Stimulated activated CD4-positive, alpha-beta T cell treated with anti-CD3 and anti-CD28 coated beads, TNF-alpha, amount 100 ng/mL, for 1 hour (primary cell): ENCODE data around the gene CAMK1D.
A peak's percentile ranks its signal among the peaks of the same experiment; 100 is the strongest.
"Not testable (repeated sequence)": the region's sequence is repeated elsewhere in the genome, so short reads cannot be mapped to it uniquely, and the experiment has no call there.

ENCODE experiments used
- DNase-seq, 3 donors: peaks; one replicate each; pipeline ENCODE4 v3.0.0-alpha.2; 2020; ENCODE audit warnings: low read depth in 3 of 3, low spot score in 1 of 3

CAMK1D gene

GRCh38 chr10:12348870-12349628 is at the start of gene CAMK1D:
Gene CAMK1D (plus strand): TSS chr10:12349547.
- peak; percentile 72 to 87 (median 84) for DNase-seq

DNA sequence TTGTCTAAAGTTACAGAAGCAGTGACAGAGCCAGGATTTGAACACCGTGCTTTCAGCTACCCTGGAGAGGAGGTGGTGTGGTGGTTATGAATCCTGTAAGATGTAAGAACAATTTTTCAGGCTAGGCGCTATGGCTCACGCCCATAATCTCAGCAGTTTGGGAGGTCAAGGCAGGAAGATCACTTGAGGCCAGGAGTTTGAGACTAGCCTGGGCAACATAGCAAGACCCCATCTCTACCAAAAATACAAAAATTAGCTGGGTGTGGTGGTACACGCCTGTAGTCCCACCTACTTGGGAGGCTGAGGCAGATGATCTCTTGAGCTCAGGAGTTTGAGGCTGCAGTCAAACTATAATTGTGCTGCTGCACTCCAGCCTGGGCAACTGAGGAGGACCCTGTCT is 48.3 kb upstream of the CAMK1D start:
- DNase-seq: not testable (repeated sequence)

- no peak for DNase-seq
Measured at GRCh38 chr10:12308057-12308456, 41.3 kb upstream of the CAMK1D start.

DNA sequence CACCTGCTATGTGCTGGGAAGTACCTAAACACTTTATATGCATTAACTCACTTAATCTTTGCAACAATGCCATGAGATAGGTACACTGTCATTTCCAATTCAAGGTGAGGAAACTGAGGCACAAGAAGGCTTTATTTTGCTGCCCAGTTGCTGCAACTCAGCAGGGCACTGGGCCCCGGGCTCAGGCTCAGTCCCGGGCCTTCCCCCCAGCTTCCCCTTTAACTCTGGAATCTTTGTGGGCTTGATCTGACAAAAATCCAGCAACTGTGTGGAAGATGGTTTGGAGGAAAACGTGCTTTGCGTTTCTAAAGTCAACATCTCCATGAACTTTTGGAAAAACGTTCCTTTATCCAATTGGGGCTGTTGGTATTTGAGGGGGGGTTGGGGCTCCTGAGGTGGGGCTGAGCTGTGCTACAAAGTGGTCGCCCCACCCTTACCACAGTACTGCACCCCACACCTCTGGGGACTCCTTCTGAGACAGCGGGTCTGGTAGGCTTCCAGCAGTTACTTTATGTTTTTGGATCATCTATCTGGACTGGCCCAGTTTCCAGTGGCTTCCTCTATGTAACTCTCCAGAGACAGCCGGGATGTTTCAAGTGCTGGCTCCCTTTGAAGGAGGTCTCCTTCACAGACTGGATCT is 40.5 kb upstream of the CAMK1D start:
- no peak for DNase-seq

GRCh38 chr10:12309783-12310182 is 39.6 kb upstream of the CAMK1D start:
- not testable (repeated sequence) for DNase-seq

DNA sequence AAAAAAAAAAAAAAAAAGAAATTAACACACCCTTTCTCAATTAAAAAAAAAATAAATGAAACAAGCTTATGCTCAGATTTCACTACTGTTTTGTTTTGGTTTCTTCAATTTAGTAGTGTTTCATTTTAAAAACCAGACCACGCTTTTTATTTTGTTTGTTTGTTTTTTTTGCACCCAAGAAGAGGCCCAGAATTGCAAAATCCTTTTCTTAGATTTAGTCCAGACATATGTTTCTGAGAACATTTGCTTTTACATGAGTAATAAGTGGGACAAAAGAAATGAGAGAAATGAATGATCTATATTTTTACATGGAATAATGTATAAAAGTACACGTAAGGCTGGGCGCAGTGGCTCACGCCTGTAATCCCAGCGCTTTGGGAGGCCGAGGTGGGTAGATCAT is 34.5 kb upstream of the CAMK1D start:
- DNase-seq: no peak

GRCh38 chr10:12319076-12319475 is 30.3 kb upstream of the CAMK1D start:
- DNase-seq: no peak

GRCh38 chr10:12320892-12321291 is 28.5 kb upstream of the CAMK1D start:
- no peak for DNase-seq

DNA sequence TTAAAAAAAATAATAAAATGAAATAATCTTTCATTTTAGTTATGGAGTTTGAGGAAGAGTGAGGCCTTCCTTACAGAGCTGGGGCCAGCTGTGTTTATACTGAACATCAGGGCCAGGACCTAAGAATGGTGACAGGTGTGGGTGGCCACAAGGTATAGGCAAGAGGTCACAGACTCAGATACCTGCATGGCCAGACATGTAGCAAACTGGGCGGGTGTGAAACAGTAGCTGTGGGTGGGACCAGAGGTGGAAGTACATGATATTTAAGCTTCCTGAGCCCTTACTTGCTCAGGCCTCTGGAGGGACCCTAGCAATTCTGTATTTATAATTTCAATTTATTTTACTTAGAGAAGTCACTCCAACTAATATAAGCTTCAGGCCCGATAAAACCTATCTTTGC is 27.7 kb upstream of the CAMK1D start:
- no peak for DNase-seq

- DNase-seq: no peak
Measured at GRCh38 chr10:12322583-12323131, 26.7 kb upstream of the CAMK1D start.

GRCh38 chr10:12324530-12324929 is 24.8 kb upstream of the CAMK1D start:
- DNase-seq: no peak

DNA sequence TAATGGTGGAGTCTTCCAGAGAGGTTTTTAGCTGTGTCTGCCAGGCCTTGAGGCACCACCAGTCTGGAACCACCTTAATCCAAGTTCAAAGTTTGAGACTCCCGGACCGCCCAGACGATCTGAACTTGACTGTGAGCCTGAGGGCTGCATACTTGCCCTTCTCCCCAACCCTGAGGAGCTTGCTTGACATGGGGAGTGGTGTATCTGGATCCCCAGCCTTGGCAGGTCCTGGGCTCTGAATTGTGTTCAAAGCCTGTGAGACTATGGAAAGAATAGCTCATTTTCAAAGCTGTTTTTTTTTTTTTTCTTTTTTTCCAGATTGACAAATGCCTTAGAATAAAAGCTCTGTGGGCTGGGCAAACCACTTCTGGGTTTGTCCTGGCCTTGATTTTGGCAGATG is 22.3 kb upstream of the CAMK1D start:
- DNase-seq: no peak

- no peak for DNase-seq
Measured at GRCh38 chr10:12327476-12327875, 21.9 kb upstream of the CAMK1D start.

- DNase-seq: not testable (repeated sequence)
Measured at GRCh38 chr10:12328312-12328711, 21.0 kb upstream of the CAMK1D start.

DNA sequence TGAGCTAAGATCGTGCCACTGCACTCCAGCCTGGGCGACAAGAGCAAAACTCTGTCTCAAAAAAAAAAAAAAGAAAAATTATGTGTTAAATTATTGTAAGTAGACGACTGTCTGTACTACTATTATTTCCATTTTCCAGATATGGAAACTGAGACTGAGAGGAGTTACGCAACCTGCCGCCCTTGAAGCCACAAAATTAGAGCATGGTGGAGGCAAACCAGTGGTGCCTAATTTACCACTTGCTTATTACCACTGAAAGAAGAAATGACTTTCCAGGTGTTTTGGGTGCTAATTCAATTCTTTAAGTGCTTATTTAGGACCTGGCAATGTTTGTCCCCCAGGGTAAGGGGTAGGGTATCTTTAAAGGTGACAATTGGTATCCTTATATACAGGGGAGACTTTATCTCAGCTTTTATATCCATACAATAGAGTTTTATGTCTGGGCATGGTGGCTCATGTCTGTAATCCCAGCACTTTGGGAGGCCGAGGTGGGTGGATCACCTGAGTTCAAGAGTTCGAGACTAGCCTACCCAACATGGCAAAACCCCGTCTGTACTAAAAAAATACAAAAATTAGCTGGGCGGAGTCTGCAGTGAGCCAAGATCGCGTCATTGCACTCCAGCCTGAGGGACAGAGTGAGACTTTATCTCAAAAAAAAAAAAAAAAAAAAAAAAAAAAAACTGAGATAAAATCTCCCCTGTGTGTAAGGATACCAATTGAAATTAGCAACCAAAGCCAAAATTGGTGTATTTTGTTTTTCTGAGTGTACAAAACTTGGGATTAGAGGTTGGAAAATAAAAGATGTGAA is 16.6 kb upstream of the CAMK1D start:
- DNase-seq: no peak

- no peak for DNase-seq
Measured at GRCh38 chr10:12333380-12334185, 15.8 kb upstream of the CAMK1D start.

- no peak for DNase-seq
Measured at GRCh38 chr10:12334186-12334530, 15.2 kb upstream of the CAMK1D start.

- DNase-seq: not testable (repeated sequence)
Measured at GRCh38 chr10:12335169-12335568, 14.2 kb upstream of the CAMK1D start.

DNA sequence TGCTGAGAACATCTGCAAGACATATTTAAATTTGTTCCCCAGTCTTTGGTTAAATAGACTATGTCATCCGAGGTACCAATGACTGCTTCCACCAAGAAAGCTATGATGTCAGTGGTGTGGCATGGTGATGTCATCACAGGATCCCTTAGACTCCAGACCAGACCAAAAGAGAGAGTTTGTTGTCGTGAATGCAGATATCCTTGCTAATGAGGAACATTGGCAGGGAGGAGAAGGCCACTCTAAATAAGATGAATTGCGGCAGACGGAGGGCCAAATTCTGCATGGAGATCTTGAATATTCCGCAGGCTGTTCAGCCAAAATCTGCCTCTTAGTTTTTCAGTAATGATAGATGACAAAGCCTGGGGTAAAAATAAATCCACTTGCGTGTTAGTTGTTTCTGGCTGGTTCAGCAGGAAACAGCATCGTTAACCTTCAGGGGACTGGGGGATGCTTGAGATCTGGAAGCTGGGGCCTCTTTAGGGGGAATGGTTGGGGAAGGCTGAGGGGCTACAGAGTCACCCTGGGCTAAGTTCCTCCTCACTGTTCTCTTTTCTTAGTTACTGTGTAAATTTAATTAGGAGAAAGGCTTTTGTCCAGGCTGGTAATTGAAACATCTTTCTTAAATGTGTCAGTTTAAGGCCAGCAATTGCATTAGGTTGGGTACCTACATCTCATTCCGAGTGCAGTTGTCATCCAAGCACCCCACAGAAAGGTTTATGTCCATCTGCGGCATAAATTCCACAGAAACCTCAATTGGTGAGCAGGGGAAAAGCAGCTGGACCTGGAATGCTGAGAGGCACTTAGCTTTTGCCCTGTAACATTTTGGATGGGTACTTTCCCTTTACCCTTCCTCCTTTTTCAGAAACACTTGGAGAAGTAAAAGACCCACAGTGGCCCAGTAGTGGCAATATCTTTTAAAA is 11.6 kb upstream of the CAMK1D start:
- DNase-seq: no peak

DNA sequence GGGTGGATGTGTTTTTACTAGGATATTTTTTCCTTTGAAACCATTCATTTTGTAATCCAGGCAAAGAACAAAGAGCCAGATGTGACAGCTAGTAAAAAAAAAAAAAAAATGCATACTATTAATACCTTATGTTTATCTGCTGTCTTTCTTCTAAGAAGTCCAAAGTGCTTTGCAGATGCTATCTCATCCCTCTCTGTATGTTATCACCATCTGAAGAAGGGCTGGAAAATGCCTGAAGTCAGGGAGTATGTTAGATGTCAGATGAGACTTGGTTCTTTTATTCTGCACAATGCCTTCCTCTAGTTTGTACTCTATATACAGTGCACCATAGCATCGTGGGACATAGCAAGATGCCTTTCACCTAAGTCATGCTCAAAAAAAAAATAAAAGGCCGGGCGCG is 10.4 kb upstream of the CAMK1D start:
- DNase-seq: no peak
